ENCODE results near the gene ZNF808. TPM values are rescaled to one million over a fixed set of nuclear protein-coding genes. Genes with fewer than 3 reads are reported as not detected.
"Not testable (repeated sequence)": the region's sequence is repeated elsewhere in the genome, so short reads cannot be mapped to it uniquely, and the experiment has no call there.

The ZNF808 gene
- 10.3 and 11.3 TPM in 2 replicates for total RNA-seq

DNA sequence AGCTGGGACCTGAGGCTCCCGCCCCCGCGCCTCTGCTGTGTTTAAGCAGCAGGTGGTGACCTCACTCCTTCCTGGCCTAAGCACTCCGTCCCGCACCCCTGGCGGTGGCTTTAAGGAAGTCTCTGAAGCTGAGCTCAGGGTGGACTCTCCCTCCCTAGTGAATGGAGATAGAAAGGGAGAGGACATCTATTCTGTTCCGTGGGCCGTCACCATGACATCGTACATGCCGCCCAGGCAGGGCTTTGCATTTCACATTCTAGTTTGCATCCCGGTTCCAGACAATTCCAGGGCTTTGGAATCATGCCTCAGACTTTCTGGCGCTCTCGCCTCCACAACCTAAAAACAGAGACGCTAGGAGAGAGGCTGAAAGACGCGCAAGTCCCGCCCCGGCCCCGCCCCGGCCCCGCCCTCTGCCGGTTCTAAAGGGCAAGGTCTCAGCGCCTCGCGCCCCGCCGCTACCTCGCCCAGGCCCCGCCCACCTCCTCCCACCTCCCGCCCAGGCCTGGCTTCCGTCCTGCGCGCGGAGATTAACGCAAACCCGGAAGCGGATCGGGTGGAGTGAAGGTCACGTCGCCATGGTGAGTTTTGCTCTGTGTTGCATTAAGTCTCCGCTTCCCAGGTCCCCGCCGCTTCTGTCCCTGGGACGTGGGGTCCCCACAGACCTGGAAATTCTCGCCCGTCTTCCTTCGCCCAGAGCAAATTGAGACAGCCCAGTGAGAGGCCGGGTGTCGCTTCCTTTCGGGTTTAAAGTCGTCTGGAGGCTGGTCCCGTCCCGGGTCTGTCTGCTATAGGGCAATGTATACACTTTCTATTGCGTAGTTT is at the start of gene ZNF808:
ZNF808 (plus strand) TSS at position 535 of the 822 bp plus-strand sequence. CDS start 15,617 bp downstream, outside the sequence.
- peak; percentile 77 to 91 for DNase-seq (ENCODE audit: low read depth in 2 of 2)

DNA sequence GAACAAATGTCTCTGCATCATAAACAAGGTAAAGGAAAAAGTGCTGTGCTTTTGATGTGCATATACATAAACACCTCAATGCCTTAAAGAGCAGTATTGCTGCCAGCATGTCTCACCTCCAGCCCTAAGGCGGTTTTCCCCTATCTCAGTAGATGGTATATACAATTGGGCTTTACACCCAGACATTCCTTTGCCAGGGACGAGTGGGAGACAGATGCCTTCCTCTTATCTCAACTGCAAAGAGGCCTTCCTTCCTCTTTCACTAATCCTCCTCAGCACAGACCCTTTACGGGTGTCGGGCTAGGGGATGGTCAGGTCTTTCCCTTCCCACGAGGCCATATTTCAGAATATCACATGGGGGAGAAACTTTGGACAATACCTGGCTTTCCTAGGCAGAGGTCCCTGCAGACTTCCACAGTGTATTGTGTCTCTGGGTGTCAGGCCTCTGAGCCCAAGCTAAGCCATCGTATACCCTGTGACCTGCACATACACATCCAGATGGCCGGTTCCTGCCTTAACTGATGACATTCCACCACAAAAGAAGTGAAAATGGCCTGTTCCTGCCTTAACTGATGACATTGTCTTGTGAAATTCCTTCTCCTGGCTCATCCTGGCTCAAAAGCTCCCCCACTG is 43.2 kb upstream of the ZNF808 start:
- DNase-seq (ENCODE audit: low read depth in 2 of 2) = not testable (repeated sequence)

DNA sequence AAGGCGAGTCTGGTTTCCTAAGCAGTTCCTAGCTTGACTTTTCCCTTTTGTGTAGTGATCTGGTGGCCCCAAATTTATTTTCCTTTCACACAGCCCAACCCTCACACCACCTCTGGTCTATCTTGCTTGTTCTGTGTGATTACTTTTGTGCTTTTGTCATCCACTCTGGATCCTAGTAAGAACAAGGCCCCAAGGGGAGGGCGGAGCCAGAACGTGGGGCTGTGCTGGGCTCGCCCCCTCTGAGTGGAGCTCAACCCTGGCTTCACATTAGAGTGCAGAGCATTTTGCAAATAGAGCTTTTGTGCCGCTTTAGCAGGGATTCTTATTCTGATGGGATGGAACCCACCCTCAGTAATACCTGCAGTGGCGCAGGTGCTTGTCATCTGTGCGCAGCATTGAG is 42.4 kb upstream of the ZNF808 start:
- not testable (repeated sequence) for DNase-seq (ENCODE audit: low read depth in 2 of 2)

DNA sequence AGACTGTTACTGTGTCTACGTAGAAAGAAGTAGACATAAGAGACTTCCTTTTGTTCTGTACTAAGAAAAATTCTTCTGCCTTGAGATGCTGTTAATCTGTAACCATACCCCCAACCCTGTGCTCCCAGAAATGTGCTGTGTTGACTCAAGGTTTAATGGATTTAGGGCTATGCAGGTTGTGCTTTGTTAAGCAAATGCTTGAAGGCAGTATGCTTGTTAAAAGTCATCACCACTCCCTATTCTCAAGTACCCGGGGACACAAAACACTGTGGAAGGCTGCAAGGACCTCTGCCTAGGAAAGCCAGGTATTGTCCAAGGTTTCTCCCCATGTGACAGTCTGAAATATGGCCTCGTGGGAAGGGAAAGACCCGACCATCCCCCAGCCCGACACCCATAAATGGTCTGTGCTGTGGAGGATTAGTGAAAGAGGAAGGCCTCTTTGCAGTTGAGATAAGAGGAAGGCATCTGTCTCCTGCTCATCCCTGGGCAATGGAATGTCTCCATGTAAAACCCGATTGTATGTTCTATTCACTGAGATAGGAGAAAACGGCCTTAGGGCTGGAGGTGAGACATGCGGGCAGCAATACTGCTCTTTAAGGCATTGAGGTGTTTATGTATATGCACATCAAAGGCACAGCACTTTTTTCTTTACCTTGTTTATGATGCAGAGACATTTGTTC is 41.8 kb upstream of the ZNF808 start:
- not testable (repeated sequence) for DNase-seq (ENCODE audit: low read depth in 2 of 2)

DNA sequence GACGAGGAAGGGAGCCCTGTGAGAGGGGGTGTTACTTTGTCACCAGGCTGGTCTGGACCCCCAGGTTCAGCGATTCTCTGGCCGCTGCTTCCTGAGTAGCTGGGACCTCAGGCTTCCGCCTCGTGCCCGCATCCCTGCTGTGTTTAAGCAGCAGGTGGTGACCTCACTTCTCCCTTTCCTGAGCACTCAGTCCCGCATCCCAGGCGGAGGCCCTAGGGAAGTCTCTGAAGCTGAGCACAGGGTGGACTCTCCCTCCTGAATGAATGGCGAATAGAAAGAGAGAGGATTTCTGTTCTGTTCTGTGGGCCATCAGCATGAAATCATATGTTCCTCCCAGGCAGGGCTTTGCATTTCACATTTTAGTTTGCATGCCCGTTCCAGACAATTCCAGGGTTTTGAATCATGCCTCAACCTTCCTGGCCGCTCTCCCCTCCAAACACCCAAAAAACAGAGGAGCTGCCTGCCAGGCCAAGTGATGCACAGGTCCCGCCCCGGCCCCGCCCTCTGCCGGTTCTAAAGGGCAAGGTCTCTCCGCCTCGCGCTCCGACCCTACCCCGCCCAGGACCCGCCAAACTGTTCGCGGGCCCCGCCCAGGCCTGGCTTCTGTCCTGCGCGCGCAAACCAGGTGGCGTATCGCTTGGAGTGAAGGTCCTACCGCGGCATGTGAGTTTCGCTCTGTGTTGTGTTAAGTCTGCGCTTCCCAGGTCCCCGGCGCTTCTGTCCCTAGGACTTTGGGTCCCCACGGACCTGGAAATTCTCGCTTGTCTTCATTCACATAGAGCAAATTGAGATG is 35.1 kb upstream of the ZNF808 start:
- DNase-seq (ENCODE audit: low read depth in 2 of 2) = no peak

DNA sequence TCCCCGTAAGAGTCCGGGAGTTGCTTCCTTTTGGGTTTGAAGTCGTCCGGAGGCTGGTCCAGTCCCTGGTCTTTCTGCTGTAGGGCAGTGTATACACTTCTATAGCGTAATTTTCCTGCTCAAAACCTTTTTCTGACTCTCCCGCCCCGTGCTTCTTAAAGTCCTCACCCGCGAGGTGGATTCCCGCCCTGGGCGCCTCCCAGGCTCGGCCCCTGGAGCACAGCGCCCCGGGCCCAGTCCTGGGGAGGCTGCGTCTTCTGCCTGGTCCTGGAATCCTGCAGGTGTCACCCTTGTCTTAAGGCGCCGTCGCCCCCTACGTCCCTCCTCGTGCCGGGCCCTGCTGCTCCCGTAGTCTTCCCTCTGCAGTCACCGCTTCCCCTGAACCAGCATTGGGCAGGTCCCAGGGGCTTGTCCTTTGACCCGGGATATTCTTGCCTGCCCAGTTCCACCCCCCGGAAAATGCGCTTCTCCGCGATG is 34.4 kb upstream of the ZNF808 start:
- DNase-seq (ENCODE audit: low read depth in 2 of 2) = no peak

DNA sequence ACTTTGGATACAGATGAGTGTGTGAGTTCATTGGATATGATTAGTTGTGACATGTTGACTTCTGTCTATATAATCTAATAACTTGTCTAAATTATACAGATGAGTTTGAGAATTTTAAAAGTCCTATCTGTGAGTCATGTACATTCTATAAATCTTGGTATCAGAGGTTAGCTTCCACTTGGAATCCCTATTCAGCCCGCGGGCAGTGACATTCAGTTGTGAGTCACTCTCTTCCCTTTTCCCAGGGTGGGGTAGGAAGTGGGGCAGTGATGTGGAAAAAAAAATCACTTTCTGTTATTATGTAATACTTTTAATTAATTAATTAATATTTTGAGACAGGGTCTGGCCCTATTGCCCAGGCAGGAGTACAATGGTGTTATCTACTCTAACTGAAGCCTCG is 33.0 kb upstream of the ZNF808 start:
- DNase-seq (ENCODE audit: low read depth in 2 of 2) = no peak

DNA sequence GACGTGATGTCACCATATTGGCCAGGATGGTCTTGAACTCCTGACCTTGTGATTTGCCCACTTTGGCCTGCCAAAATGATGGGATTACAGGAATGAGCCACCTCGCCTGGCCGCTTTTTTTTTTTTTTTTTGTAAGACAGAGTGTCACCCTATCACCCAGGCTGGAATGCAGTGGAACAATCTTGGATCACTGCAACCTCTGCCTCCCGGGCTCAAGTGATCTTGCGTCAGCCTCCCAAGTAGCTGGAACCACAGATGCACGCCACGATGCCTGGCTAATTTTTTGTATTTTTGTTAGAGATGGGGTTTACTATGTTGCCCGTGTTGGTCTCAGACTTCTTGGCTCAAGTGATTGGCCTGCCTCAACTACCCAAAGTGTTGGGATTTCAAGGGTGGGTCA is 28.9 kb upstream of the ZNF808 start:
- DNase-seq (ENCODE audit: low read depth in 2 of 2) = no peak

DNA sequence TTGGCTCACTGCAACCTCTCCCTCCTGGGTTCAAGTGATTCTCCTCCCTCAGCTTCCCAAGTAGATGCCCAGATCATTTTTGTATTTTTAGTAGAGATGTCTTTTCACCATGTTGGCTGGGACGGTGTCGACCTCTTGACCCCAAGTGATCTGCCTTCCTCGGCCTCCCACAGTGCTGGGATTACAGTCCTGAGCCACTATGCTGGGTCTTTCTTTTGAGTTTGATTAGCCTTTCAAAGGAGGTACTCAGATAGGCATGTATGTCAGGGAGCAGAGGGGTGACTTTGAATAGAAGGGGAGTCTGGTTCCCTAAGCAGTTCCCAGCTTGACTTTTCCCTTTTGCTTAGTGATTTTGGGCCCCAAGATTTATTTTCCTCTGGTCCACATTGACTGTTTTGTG is 27.0 kb upstream of the ZNF808 start:
- not testable (repeated sequence) for DNase-seq (ENCODE audit: low read depth in 2 of 2)

DNA sequence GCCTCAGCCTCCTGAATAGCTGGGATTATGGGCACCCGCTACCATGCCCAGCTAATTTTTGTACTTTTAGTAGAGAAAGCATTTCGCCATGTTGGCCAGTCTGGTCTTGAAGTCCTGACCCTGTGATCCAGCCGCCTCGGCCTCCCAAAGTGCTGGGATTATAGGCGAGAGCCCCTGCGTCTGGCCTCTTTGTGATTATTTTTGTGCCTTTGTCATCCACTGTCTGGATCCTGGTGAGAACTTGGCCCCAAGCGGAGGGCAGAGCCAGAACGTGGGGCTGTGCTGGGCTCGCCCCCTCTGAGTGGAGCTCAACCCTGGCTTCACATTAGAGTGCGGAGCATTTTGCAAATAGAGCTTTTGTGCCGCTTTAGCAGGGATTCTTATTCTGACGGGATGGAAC is 26.5 kb upstream of the ZNF808 start:
- not testable (repeated sequence) for DNase-seq (ENCODE audit: low read depth in 2 of 2)

DNA sequence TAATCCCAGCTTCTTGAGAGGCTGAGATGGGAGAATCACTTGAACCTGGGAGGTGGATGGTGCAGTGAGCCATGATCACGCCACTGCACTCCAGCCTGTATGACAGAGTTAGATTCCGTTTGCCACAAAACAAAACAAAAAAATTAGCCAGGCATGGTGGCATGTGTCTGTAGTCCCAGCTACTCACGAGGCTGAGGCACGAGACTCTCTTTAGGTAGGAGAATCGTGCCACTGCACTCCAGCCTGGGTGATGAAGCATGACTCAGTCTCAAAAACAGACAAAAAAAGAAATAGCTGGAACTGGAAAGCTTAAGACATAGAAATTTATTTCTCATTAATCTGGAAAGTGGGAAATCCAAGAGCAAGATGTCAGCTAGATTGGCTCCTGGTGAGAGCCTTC is 20.2 kb upstream of the ZNF808 start:
- DNase-seq (ENCODE audit: low read depth in 2 of 2) = no peak

DNA sequence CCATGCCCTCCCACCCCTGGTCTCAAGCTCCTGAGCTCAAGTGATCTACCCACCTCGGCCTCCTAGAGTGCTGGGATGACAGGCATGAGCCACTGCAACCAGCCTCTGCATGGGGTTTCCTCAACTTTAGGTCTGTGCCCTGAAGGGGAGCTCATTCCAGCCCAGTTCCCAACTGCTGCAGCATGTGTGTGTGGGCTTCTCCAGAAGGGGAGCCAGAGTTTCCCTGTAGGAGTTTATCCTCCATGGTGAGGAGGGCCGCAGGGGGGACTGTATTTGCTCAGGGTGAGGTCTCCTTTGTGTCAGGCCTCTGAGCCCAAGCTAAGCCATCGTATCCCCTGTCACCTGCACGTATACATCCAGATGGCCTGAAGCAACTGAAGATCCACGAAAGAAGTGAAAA is 11.3 kb upstream of the ZNF808 start:
- DNase-seq (ENCODE audit: low read depth in 2 of 2) = no peak

DNA sequence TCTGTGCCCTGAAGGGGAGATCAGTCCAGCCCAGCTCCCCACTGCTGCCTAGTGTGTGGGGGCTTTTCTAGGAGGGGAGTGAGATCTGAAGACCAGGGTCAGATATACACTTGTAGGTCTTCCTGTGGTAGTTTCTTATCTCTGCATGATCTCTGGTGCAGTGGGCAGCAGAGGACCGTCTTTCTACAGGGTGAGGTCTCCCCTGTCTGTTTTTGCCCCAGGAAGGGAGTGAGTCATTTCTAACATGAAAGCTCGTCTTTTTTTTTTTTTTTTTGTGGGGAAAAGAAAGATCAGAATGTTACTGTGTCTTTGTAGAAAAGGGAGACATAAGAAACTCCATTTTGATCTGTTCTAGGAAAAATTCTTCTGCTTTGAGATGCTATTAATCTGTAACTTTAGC is 8.8 kb upstream of the ZNF808 start:
- no peak for DNase-seq (ENCODE audit: low read depth in 2 of 2)

DNA sequence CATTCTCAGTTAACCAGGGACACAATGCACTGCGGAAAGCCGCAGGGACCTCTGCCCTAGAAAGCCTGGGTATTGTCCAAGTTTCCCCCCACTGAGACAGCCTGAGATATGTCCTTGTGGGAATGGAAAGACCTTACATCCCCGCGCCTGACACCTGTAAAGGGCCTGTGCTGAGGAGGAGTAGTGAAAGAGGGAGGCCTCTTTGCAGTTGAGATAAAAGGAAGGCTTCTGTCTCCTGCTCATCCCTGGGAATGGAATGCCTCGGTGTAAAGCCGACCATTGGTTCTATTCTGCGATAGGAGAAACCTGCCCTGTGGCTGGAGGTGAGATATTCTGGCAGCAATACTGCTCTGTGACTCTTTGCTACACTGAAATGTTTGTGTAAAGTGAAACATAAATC is 8.3 kb upstream of the ZNF808 start:
- DNase-seq (ENCODE audit: low read depth in 2 of 2) = not testable (repeated sequence)

DNA sequence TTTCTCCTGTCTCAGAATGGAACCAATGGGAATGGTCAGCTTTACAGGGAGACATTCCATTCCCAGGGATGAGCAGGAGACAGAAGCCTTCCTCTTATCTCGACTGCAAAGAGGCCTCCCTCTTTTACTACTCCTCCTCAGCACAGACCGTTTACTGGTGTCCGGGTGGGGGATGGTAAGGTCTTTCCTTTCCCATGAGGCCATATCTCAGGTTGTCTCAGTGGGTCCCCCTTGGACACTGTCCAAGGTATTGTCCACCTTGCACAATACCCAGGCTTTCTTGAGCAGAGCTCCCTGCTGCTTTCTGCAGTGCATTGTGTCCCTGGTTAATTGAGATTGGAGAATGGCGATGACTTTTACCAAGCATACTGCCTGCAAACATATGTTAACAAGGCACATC is 7.5 kb upstream of the ZNF808 start:
- no peak for DNase-seq (ENCODE audit: low read depth in 2 of 2)

DNA sequence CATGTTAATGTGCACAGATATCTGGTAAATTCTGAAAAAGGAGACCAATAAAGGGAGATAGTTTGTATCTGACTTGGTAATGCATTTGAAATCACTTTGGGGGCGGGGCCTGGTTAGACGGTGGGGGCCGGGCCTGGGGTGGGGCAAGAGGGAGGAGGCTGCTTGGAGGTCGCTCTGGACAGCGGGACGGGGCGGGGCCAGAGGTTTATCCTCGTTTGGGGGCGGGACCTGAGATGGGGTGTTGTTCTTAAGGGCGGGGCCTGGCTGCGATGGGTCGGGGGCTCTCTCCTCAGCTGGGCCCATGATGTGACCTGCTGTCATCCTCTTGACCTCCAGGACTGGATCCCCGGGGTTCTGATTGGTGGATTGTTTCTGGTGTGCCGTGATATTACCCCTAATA is 4.9 kb upstream of the ZNF808 start:
- no peak for DNase-seq (ENCODE audit: low read depth in 2 of 2)

DNA sequence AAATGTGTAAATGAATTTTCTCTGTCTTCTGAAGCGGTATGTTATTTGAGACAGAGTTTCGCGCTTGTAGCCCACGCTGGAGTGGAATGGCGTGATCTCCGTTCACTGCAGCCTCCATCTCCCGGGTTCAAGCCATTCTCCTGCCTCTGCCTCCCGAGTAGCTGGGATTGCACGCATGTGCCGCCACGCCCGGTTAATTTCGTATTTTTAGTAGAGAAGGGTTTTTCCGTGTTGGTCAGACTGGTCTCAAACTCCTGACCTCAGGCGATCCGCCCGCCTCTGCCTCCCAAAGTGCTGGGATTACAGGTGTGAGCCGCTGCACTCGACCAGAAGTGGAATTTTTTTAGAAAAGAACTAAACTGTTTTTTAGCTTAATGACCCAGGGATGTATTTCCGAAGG is 3.4 kb upstream of the ZNF808 start:
- no peak for DNase-seq (ENCODE audit: low read depth in 2 of 2)

DNA sequence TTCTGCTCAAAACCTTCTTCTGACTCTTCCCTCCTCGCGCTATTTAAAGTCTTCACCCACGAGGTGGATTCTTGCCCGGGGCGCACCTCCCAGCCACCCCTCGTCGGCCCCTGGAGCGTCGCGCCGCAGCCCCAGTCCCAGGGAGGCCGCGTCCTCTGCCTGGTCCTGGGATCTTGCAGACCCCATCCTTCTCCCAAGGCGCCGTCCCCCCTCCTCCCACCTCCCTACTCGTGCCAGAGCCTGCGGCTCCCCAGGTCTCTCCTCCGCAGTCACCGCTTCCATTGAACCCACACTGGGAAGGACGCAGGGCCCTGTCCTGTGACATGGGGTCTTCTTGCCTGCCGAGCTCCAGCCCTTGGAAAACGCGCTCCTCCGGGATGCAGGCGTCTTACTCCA is 486 bp downstream of the ZNF808 start:
- peak in 1 of 2 donors; percentile 10 for DNase-seq (ENCODE audit: low read depth in 2 of 2)

DNA sequence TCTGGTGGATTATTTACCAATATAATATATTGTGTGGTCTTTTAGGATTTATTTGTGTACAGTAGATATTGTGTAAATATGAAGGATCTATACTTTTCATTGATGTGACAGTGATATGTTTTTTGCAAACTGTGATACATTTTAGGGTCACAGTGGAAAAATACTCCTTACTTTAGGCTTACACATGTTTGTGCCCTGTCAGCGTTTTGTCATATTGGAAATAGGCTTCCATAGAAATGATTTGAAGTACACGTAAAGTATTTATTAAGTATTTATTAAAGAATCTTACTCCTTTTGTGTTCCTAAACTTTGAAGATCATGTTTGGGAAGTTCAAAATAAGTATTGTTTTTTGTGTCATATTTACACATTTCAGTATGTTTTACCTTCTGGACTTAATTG is 5.0 kb downstream of the ZNF808 start:
- DNase-seq (ENCODE audit: low read depth in 2 of 2) = no peak

DNA sequence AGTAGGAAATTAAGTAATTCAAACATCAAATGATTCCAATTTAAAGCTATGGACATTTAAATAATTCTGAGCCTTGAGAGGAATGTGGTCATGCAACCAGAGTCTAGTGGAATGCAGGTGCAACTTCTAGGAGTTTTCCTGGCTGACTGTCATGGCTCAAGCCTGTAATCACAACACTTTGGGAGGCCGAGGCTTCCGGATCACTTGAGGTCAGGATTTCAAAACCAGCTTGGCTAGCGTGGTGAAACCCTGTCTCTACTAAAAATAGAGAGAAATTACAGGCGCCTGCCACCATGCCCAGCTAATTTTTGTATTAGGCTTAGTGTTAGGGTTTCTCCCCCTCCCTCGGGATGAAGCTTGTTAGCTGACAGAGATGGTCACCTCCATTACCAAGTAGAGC is 6.4 kb downstream of the ZNF808 start:
- DNase-seq (ENCODE audit: low read depth in 2 of 2) = no peak

DNA sequence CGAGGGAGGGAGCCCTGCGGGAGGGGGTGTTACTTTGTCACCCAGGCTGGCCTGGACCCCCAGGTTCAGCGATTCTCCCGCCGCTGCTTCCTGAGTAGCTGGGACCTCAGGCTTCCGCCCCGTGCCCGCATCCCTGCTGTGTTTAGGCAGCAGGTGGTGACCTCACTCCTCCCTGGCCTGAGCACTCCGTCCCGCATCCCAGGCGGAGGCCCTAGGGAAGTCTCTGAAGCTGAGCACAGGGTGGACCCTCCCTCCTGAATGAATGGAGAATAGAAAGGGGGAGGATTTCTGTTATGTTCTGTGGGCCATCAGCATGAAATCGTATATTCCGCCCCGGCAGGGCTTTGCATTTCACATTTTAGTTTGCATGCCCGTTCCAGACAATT is 7.9 kb downstream of the ZNF808 start:
- not testable (repeated sequence) for DNase-seq (ENCODE audit: low read depth in 2 of 2)
